ENCODE measurements around the gene GARRE1.

DNA sequence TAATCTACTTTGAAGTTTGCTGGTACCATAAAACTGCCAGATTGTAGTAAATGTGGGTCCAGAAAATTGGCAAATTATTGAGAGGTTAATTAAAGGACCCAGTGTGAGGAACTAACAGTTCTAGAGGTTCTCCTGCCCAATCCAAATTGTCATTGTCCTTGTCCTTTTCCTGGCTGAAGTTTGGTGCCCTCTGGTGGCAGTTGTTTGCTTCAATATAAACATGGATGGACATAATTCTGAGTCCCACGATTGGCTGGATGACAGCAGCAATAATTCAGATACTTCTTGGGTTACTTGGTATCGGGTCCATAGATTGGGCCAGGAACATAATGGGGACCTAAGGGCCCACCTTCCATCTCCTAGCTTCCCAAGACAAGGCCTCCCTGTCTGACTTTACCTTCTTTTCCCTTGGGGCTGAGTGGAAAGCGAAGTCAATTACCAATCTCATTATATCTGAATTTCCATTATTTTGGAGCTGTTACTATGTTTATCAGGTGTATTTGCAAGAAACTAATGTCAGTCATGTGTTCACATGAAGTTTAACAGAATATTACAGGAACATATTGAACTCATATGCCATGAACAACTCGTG is 33.8 kb upstream of the GARRE1 start:
- peak; percentile 58 for TF ChIP-seq SMC3 (conservative IDR thresholded peaks at IDR 0.05; ENCODE audit: poor library complexity)
- TF ChIP-seq, protein P1, sequence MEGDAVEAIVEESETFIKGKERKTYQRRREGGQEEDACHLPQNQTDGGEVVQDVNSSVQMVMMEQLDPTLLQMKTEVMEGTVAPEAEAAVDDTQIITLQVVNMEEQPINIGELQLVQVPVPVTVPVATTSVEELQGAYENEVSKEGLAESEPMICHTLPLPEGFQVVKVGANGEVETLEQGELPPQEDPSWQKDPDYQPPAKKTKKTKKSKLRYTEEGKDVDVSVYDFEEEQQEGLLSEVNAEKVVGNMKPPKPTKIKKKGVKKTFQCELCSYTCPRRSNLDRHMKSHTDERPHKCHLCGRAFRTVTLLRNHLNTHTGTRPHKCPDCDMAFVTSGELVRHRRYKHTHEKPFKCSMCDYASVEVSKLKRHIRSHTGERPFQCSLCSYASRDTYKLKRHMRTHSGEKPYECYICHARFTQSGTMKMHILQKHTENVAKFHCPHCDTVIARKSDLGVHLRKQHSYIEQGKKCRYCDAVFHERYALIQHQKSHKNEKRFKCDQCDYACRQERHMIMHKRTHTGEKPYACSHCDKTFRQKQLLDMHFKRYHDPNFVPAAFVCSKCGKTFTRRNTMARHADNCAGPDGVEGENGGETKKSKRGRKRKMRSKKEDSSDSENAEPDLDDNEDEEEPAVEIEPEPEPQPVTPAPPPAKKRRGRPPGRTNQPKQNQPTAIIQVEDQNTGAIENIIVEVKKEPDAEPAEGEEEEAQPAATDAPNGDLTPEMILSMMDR (IDR thresholded peaks at IDR 0.05; ENCODE audit: poor library complexity, severe bottlenecking), result peak; percentile 69
- TF ChIP-seq EZH2 (IDR thresholded peaks at IDR 0.05; ENCODE audit: borderline replicate concordance, insufficient read depth, low read length, poor library complexity, severe bottlenecking), result no peak
- TF ChIP-seq RAD21 (conservative IDR thresholded peaks at IDR 0.05), result peak; percentile 46
- TF ChIP-seq, protein P2, sequence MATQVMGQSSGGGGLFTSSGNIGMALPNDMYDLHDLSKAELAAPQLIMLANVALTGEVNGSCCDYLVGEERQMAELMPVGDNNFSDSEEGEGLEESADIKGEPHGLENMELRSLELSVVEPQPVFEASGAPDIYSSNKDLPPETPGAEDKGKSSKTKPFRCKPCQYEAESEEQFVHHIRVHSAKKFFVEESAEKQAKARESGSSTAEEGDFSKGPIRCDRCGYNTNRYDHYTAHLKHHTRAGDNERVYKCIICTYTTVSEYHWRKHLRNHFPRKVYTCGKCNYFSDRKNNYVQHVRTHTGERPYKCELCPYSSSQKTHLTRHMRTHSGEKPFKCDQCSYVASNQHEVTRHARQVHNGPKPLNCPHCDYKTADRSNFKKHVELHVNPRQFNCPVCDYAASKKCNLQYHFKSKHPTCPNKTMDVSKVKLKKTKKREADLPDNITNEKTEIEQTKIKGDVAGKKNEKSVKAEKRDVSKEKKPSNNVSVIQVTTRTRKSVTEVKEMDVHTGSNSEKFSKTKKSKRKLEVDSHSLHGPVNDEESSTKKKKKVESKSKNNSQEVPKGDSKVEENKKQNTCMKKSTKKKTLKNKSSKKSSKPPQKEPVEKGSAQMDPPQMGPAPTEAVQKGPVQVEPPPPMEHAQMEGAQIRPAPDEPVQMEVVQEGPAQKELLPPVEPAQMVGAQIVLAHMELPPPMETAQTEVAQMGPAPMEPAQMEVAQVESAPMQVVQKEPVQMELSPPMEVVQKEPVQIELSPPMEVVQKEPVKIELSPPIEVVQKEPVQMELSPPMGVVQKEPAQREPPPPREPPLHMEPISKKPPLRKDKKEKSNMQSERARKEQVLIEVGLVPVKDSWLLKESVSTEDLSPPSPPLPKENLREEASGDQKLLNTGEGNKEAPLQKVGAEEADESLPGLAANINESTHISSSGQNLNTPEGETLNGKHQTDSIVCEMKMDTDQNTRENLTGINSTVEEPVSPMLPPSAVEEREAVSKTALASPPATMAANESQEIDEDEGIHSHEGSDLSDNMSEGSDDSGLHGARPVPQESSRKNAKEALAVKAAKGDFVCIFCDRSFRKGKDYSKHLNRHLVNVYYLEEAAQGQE (IDR thresholded peaks at IDR 0.05; ENCODE audit: borderline replicate concordance), result no peak
- TF ChIP-seq POLR2AphosphoS5 (IDR thresholded peaks at IDR 0.05), result no peak
- TF ChIP-seq TAF1 (IDR thresholded peaks at IDR 0.05; ENCODE audit: low read depth), result no peak
- TF ChIP-seq EP300 (conservative IDR thresholded peaks at IDR 0.05; ENCODE audit: poor library complexity, severe bottlenecking), result no peak
